Measurements from ENCODE around the gene HDGFL3.

DNA sequence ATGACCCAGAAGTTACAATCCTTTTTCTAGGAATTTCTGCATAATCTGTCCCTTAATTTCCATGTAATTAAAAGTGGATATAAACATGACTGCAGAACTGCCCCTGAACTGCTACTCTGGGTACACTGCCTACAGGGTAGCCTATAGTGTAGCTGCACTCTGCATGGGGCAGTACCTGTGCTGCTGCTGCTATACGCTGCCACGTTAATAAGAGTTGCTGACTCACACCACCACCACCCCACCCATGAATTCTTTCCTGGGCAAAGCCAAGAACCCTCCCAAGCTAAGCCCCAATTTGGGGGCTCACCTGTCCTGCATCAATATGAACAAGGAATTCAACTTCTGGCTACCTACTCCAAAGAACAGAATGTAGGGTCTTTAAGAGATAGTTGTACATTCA lies 13.9 kb downstream of the HDGFL3 start:
- TF ChIP-seq, protein P1, sequence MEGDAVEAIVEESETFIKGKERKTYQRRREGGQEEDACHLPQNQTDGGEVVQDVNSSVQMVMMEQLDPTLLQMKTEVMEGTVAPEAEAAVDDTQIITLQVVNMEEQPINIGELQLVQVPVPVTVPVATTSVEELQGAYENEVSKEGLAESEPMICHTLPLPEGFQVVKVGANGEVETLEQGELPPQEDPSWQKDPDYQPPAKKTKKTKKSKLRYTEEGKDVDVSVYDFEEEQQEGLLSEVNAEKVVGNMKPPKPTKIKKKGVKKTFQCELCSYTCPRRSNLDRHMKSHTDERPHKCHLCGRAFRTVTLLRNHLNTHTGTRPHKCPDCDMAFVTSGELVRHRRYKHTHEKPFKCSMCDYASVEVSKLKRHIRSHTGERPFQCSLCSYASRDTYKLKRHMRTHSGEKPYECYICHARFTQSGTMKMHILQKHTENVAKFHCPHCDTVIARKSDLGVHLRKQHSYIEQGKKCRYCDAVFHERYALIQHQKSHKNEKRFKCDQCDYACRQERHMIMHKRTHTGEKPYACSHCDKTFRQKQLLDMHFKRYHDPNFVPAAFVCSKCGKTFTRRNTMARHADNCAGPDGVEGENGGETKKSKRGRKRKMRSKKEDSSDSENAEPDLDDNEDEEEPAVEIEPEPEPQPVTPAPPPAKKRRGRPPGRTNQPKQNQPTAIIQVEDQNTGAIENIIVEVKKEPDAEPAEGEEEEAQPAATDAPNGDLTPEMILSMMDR (IDR thresholded peaks at IDR 0.05; ENCODE audit: low read depth, low read length, poor library complexity, severe bottlenecking) = no peak
- TF ChIP-seq EZH2phosphoT487 (IDR thresholded peaks at IDR 0.05; ENCODE audit: borderline replicate concordance, low read length) = no peak

Measured in DOHH2 (cell line).